NCI-H2227 (cell line): ENCODE data around the gene NSUN6.
"Not testable (repeated sequence)": the region's sequence is repeated elsewhere in the genome, so short reads cannot be mapped to it uniquely, and the experiment has no call there.

Source experiments
- DNase-seq: peaks from one replicate; lab custom pipeline; 2025; ENCODE audit not compliant: unreplicated experiment; lab: John Stamatoyannopoulos, UW

Gene NSUN6

DNA sequence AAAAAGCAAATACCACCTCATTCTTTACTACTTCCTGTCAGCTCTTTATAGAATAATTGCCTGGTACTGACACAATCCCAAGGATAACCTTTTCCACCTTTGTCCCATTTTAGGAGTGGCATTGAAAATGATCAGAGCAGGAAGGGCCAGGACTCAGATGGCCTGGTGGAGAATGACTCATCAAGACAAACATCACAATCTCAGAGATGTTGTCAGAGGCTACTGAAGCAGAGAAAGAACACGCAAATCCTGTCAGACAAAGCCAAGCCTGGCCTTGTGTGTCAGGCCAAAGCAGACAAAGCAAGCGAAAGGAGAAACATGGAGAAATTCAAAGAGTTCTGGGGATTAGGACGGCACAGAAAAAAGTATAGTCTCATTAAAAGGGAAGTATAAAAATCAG is 40.9 kb downstream of the NSUN6 start:
- DNase-seq = peak; percentile 9

DNA sequence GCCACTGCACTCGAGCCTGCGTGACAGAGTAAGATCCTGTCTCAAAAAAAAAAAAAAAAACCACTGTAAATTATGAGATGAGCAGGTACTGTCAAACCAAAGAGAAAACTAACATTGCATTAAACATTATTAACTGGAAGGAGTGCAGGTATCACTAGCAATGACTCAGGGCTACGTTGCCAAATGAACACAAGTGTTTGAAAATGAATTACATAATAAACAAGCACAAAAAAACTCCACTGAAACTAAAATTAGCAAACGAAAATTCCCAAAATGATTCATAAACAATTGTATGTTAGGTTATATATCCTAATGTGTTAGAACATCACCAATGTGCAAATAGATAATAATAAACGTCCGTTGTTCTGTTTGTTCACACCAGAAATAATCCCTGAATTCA is 42.8 kb downstream of the NSUN6 start:
- no peak for DNase-seq

DNA sequence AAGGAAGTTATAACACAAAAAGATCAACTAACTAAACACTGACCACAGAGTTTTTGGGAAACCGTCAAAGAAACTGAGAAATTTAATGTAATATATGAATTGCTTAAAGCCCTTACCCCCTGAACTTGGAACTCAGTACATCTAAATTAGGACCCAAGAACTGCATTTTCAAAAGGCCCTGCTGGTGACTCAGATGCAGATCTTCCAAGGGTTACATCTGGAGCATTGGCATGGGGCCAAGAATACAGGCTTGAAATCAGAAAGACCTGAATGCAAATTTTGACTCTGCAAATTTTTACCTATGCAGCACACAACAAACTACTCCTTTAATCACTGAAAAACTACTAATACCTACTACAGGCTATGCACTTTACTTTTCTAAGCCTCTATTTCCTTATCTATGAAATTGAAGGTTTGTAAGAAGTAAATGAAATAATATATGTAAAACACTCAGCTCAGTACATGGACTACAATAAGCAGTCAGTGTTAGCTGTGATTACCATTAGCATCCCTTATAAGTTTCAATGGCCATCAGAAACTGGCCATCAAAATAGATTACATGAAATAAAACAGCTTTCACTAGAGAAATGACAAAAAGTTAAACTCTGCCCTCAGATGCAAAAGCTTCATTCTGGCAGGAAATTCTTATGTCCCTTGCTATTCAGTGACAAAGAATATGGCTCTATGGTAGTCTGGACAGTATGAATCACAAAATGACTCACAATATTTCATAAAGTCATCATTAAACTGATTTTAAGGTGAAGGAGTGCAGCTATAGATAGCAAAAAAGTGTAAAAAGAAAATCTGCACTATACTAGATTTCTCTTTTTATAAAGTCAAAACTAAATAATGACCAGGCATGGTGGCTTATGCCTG is 43.6 kb downstream of the NSUN6 start:
- peak; percentile 9 for DNase-seq

DNA sequence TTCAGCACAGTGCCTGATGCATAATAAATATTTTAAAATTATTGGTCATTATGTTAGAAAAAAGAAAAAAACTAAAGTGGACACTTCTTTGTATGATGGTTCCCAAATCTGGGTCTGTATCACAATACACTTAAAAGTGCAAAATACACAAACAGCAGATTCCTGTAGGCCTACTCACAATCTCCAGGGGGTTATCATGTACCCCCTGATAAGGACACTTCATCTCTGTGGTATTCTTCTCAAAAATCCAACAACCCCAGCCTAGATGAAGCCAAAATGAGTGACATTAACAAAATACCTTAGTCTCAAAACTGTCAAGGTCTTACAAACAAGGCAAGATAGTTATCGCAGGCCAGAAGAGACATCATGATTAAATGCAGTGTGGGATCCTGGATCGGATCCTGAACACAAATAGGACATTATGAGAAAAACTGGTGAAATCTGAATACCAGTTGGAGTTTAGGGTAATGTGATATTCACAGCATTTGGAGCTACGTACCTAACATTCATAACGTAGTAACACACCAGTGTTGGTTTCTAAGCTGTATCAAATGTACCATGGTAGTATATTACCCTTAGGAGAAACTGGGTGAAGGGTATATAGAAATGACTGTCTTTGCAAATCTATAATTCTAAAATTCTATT is 45.2 kb downstream of the NSUN6 start:
- DNase-seq = no peak

DNA sequence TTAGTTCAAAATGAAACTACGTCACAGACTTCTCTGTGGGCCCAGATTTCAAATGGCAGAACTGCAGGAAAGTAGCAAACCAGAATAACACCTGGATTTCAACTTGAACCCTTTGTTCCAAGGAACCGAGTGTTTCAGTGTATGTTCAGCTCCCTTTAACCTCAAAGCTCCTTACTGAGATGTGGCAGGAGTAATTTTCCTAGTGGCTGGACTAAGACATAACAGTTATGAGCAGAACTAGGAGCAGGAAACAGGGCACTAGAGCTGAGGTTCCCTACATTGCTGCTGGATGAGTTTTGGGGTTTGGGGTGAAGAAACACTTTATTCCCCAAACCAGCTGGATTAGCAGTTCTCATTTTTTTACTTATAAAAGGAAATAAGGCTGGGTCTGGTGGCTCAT is 50.1 kb downstream of the NSUN6 start:
- no peak for DNase-seq

DNA sequence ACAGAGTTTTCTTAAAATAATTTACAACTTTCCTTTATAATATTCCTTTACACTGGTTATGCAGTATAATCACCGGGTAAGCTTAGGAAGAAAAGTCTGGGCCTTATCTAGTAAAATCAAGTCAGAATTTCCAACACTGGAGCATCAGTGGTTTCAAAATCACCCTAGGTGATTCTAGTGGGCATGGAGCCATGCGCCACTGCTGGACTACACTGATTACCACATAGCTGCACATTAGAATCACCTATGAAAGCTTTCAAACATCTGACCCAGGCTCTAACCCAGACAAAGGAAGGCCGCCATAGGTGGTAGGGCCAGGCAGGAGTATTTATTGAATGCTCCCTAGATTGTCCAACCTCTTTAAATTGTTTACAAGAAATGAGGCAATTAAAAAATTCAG is 52.0 kb downstream of the NSUN6 start:
- no peak for DNase-seq

DNA sequence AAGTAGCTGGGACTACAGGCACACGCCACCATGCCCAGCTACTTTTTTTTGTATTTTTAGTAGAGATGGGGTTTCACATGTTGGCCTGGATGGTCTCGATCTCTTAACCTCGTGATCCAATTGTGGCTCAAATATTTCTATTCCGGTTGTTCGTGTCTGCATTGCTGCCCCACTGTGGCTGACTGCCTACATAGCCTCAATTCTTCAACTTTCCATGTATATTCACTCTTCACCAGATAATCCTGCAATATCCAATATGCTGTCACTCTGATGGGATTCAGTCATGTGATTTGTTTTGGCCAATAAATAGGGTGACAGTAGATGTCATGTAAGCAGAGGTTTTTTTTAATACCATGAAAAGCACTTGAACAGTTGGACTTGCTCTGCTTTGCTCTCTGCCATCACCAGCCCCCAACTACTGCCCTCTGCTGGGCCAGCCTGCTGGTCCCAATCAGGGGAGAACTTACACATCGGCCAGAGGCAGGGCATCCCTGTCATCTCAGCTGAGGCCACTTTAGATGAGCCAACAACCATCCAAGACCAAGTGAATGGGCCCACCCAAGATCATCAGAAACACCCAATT is 56.7 kb downstream of the NSUN6 start:
- DNase-seq = no peak

DNA sequence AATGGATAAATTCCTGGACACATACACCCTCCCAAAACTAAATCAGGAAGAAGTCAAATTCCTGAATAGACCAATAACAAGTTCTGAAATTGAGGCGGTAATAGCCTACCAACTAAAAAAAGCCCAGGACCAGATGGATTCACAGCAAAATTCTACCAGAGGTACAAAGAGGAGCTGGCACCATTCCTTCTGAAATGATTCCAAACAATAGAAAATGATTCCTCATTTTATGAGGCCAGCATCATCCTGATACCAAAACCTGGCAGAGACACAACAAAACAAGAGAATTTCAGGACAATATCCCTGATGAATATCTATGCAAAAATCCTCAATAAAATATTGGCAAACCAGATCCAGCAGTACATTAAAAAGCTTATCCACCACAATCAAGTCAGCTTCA is 60.2 kb downstream of the NSUN6 start:
- not testable (repeated sequence) for DNase-seq

DNA sequence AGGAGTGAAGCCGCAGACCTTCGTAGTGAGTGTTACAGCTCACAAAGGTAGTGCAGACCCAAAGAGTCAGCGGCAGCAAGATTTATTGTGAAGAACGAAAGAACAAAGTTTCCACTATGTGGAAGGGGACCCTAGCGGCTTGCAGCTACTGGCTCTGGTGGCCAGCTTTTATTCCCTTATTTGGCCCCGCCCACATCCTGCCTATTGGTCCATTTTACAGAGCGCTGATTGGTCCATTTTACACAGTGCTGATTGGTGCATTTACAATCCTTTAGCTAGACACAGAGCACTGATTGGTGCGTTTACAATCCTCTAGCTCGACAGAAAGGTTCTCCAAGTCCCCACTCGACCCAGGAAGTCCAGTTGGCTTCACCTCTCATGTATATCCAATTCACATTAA is 64.8 kb downstream of the NSUN6 start:
- DNase-seq = not testable (repeated sequence)

DNA sequence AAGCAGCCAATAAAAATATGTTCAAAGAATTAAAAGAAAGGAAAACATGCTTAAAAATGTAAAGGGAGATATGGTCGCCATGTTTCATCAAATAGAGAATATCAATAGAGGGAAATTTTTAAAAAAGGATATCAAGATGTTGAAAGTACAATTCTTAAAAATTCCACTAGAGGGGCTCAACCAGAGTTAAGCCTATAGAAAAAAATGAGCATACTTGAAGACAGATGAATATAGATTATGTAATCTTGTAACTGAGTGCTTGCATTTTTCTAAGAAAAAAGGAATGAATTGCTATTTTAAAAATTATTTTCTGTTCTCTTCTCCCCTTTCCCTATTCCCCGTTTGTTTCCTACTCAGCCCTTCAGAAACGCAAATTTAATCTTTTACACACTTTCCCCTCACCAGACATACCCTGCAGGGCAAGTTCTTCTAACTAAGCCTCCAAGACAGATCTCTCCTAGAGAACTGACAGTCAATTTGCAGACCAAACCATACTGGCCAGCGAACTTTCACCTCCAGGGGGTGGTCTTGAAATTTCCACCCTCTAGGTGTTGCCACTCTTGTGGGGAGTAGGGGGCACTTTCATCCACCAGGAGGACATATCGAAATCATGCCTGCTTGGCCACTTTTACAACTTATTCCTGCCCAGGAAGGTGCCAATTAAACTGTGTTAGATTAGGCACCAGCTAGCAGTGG is 67.7 kb downstream of the NSUN6 start:
- no peak for DNase-seq

DNA sequence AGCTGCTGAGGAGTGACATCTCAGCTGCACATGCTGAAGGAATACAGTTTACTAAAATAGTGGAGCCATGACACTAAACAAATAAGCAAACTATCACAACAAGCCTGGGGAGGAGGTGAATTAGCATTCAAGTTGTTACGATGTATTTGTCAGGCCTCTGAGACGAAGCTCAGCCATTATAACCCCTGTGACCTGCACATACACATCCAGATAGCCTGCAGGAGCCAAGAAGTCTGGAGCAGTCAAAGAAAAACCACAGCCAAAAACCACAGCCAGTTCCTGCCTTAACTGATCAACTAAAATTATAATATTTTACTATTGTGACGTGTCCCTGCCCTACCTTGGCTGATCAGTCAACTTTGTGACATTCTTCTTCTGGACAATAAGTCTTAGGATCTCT is 68.6 kb downstream of the NSUN6 start:
- no peak for DNase-seq

DNA sequence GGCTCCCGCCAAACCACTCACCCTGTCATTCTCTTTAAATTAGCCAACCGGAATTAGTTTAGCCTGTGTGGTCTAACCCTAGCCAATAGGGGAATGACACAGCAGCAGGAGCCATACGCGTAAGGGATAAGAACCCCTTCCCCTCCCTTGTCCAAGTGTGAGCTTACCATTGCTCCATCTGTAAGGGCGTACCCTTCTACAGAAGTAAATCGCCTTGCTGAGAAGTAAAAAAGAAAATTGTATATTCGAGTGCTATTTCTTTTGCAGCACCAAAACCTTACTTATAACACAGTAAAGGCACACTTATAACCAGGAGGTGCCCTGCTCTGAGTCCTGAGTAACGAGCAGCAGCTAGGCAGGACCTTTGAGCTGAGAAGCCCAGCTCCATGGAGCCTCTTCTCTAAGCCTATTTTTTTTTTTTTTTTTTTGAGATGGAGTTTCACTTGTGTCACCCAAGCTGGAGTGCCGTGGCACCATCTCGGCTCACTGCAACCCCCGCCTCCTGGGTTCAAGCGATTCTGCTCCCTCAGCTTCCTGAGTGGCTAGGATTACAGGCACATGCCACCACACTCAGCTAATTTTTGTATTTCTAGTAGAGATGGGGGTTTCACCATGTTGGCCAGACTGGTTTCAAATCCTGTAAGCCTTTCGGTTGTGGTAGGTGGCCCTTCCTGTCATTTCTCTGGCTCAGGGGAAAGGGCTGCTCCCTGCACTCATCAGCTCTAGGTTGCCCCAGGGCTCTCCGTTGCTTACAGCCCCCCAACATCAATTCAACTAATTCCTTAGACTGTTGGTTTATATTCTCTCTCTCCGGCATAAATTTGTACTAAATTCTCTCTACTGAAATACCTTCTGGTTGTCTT is 73.3 kb downstream of the NSUN6 start:
- DNase-seq = no peak

DNA sequence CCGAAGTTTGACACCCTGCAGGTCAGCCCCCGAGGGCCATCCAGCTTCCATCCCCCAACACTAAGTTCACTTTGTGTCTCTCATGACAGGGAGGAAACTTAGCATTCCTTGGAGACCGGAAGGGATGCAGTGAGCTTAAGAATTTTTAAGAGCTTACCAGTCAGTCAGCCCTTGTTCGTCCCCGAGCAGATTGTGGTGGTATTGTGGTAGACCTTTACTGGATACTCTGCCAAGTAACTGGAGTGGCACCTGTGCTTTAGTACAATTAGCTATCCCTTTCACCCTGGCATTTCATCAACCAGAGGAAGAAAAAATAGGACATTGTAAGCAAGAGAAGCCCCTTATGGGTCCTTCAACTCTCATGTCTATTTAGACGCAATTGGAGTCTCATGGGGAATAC is 74.8 kb downstream of the NSUN6 start:
- DNase-seq = no peak

DNA sequence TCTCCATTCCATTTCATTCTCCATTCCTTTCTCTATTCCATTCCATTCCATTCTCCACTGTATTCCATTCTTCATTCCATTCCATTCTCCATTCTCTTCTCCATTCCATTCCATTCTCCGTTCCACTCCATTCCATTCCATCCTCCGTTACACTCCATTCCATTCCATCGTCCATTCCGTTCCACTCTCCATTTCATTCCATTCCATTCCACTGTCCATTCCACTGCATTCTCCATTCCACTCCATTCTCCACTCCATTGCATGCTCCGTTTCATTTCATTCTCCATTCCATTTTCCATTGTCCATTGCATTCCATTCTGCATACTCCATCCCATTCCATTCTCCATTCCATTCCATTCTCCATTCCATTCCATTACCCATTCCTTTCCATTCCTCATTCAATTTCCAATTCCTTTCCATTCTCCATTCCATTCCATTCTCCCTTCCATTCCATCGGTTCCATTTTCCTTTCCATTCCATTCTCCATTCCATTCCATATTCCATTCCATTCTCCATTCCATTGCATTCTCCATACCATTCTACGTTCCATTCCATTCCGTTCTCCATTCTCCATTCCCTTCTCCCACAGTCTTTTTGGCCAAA is 78.3 kb downstream of the NSUN6 start:
- no peak for DNase-seq

DNA sequence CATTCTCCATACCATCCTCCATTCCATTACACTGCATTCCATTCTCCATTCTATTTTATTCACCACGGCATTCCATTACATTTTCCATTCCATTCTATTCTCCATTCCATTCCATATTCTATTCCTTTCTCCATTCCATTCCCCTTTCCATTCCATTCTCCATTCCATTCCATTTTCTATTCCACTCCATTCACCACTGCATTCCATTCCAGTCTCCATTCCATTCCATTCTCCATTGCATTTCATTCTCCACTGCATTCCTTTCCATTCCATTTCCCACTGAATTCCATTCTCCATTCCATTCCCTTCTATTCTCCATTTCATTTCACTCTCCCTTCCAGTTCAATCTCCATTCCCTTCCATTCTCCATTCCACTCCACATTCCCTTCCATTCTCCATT is 79.6 kb downstream of the NSUN6 start:
- no peak for DNase-seq

DNA sequence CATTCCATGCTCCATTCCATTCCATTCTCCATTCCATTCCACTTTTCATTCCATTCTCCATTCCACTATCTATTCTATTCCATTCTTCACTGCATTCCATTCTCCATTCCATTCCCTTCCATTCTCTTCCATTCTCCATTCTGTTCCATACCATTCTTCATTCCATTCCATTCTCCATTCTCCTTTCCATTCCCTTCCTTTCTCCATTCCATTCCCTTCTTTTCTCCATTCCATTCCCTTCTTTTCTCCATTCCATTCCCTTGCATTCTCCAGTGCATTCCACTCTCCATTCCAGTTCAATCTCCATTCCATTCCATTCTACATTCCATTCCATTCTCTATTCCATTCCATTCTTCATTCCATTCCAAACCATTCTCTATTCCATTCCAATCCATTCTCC is 80.3 kb downstream of the NSUN6 start:
- no peak for DNase-seq

DNA sequence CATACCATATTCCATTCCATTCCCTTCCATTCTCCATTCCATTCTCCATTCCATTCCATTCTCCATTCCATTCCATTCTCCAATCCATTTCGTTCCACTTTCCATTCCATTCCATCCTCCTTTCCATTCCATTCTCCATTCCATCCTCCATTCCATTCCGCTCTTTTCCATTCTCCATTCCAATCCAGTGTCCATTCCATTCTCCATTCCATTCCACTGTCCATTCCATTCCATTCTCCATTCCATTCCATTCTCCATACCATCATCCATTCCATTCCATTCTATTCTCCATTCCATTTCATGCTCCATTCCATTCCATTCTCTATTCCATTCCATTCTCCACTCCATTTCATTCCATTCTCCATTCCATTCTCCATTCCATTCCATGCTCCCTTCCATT is 81.0 kb downstream of the NSUN6 start:
- DNase-seq = not testable (repeated sequence)

DNA sequence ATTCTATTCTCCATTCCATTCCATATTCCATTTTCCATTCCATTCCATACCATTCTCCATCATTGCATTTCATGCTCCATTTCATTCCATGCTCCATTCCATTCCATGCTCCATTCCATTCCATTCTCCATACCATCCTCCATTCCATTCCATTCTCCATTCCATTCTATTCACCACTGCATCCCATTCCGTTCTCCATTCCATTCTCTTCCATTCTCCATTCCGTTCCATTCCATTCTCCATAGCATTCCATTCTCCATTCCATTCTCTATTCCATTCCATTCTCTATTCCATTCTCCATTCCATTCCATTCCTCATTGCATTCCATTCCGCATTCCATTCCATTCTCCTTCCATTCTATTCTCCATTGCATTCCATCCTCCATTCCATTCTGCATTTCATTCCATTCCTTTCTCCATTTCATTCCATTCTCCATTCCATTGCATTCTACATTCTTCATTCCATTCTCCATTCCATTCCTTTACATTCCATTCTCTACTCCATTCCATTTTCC is 84.0 kb downstream of the NSUN6 start:
- no peak for DNase-seq

DNA sequence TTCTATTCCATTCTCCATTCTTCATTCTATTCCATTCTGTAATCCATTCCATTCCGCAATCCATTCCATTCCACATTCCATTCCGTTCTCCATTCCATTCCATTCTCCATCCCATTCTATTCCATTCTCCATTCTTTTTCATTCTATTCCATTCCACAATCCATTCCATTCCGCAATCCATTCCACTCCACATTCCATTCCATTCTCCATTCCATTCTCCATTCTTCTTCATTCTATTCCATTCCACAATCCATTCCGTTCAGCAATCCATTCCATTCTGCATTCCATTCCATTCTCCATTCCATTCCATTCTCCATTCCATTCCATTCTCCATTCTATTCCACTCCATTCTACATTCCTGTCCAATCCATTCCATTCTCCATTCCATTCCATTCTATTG is 85.2 kb downstream of the NSUN6 start:
- no peak for DNase-seq

DNA sequence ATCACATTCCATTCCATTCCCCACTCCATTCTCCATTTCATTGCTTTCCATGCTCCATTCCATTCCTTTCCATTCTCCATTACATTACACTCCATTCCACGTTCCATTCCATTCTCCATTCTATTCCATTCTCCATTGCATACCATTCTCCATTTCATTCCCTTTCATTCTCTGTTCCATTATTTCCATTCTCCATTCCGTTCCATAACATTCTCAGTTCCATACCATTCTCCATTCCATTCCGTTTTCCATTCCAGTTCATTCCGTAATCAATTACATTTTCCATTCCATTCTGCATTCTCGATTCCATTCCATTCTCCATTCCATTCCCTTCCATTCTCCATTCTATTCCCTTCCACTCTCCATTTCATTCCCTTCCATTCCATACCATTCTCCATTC is 86.4 kb downstream of the NSUN6 start:
- DNase-seq = no peak
